K562 (cell line): Measurements from ENCODE around the gene BIRC5. TPM values are rescaled to one million over a fixed set of nuclear protein-coding genes. Genes with fewer than 3 reads are reported as not detected.

ENCODE experiments used
- ARHGAP35 ChIP-seq: fragments of 450-650 bp; IDR thresholded peaks from 2 replicates; pipeline ENCODE4 v1.6.1; 2018; ENCODE audit not compliant: partially characterized antibody
- CREM ChIP-seq: IDR thresholded peaks from 2 replicates; pipeline ENCODE4 v1.6.1; 2014; ENCODE audit warnings: antibody characterized with exemption, low read depth
- CTBP1 ChIP-seq: fragments of 450-650 bp; IDR thresholded peaks from 2 replicates; pipeline ENCODE4 v1.6.1; 2016; ENCODE audit warnings: borderline replicate concordance
- ELF2 ChIP-seq: fragments of 250-450 bp; sonication (Bioruptor Pico); IDR thresholded peaks from 2 replicates; pipeline ENCODE4 v1.5.0; 2021; ENCODE audit warnings: mild to moderate bottlenecking
- ETV5 ChIP-seq: sonication (generic); formaldehyde crosslinking; IDR thresholded peaks from 2 replicates; pipeline ENCODE4 v1.4.0; 2020; ENCODE audit warnings: low read depth, mild to moderate bottlenecking, missing genetic modification reagents
- FOSL1 ChIP-seq: fragments of 200-800 bp; sonication (Bioruptor generic); conservative IDR thresholded peaks from 2 replicates; pipeline ENCODE4 v1.6.1; 2016; ENCODE audit warnings: missing genetic modification characterization, missing compliant biosample characterization
- FOXM1 ChIP-seq, 2 experiments: fragments of 450-650 bp in 1 of 2; sonication (generic) in 1 of 2; formaldehyde crosslinking in 1 of 2; IDR thresholded peaks; 2 replicates each; pipeline versions ENCODE4 v1.6.1 to v1.9.0; 2017 to 2022; ENCODE audit warnings: low read depth in 2 of 2, mild to moderate bottlenecking in 2 of 2, missing genetic modification reagents in 1 of 2, moderate library complexity in 1 of 2
- KAT2B ChIP-seq: IDR thresholded peaks from one replicate; pipeline ENCODE4 v1.6.1; 2012; ENCODE audit warnings: low read depth, mild to moderate bottlenecking, control low read depth, inconsistent platforms, low read length, moderate library complexity
- MXI1 ChIP-seq: IDR thresholded peaks from 2 replicates; pipeline ENCODE4 v1.6.1; 2011; ENCODE audit warnings: low read depth, mild to moderate bottlenecking, improper control_type of control experiment, low read length
- POU5F1 ChIP-seq: fragments of 150-350 bp; IDR thresholded peaks from 2 replicates; pipeline ENCODE4 v1.6.1; 2014; ENCODE audit warnings: borderline replicate concordance, low read length, low read depth, mild to moderate bottlenecking; ENCODE audit not compliant: partially characterized antibody
- PRMT5 ChIP-seq: sonication (generic); formaldehyde crosslinking; IDR thresholded peaks from 2 replicates; pipeline ENCODE4 v1.5.0; 2020; ENCODE audit warnings: missing genetic modification reagents
- RB1 ChIP-seq: fragments of 450-650 bp; IDR thresholded peaks from 2 replicates; pipeline ENCODE4 v1.6.1; 2017; ENCODE audit warnings: low read depth, mild to moderate bottlenecking
- SMARCB1 ChIP-seq: IDR thresholded peaks from 2 replicates; pipeline ENCODE4 v1.6.1; 2011; ENCODE audit warnings: improper control_type of control experiment, low read depth; ENCODE audit not compliant: insufficient read length
- SUPT5H ChIP-seq: fragments of 450-650 bp; IDR thresholded peaks from 2 replicates; pipeline ENCODE4 v1.6.1; 2016
- WHSC1 ChIP-seq: IDR thresholded peaks from one replicate; pipeline ENCODE4 v1.6.1; 2012; ENCODE audit warnings: low read length, control low read depth, inconsistent platforms
- ZNF140 ChIP-seq: fragments of 250-450 bp; sonication (Bioruptor Pico); IDR thresholded peaks from 2 replicates; pipeline ENCODE4 v1.8.0; 2021; ENCODE audit warnings: moderate library complexity, mild to moderate bottlenecking, inconsistent platforms
- ZNF384 ChIP-seq: IDR thresholded peaks from 2 replicates; pipeline ENCODE4 v1.6.1; 2012; ENCODE audit warnings: low read depth, low read length, improper control_type of control experiment
- polyA plus RNA-seq, 8 experiments: library from polyadenylated mRNA; depleted of rRNA in 4 of 8; stranded (reverse) in 5 of 8; unstranded in 3 of 8; fragments of >200 nt; fragmentation: Nextera tagmentation in 2 of 8; fragmentation: Illumina TruSeq in 1 of 8; extraction: Ambion mirVana in 2 of 8; extraction: Trizol in 1 of 8; gene quantifications; 2 replicates each; pipeline versions ENCODE4 v1.2.1 to v1.2.3, GENCODE V29; 2011 to 2014; ENCODE audit warnings: inconsistent platforms in 1 of 8, missing spikeins in 1 of 8
- total RNA-seq, 7 experiments: library from RNA; depleted of rRNA in 6 of 7; stranded (reverse); fragments of >200 nt in 6 of 7; fragmentation: Illumina TruSeq in 2 of 7; extraction: Trizol in 2 of 7; gene quantifications; 2 replicates each; pipeline versions ENCODE4 v1.2.1 to v1.2.3, GENCODE V29; 2011 to 2021; ENCODE audit warnings: low replicate concordance in 1 of 7
- TF ChIP-seq, protein P1 (sequence below): fragments of 450-650 bp; IDR thresholded peaks from 2 replicates; pipeline ENCODE4 v1.6.1; 2018; ENCODE audit not compliant: partially characterized antibody
- TF ChIP-seq, protein P2 (sequence below): fragments of 450-650 bp; formaldehyde crosslinking; conservative IDR thresholded peaks from 2 replicates; pipeline ENCODE4 v1.4.0; 2022; ENCODE audit warnings: mild to moderate bottlenecking, missing genetic modification characterization
- TF ChIP-seq, protein P3 (sequence below): fragments of 250-450 bp; sonication (Bioruptor Pico); IDR thresholded peaks from 2 replicates; pipeline ENCODE4 v1.4.0; 2020; ENCODE audit warnings: mild to moderate bottlenecking, moderate library complexity

BIRC5 gene
- total and polyA plus RNA-seq, 9 of the 15 experiments (the other 6 are each of a cell fraction or from before 2014, with no cell fraction given), result 64.4 to 140 (median 101) TPM

DNA sequence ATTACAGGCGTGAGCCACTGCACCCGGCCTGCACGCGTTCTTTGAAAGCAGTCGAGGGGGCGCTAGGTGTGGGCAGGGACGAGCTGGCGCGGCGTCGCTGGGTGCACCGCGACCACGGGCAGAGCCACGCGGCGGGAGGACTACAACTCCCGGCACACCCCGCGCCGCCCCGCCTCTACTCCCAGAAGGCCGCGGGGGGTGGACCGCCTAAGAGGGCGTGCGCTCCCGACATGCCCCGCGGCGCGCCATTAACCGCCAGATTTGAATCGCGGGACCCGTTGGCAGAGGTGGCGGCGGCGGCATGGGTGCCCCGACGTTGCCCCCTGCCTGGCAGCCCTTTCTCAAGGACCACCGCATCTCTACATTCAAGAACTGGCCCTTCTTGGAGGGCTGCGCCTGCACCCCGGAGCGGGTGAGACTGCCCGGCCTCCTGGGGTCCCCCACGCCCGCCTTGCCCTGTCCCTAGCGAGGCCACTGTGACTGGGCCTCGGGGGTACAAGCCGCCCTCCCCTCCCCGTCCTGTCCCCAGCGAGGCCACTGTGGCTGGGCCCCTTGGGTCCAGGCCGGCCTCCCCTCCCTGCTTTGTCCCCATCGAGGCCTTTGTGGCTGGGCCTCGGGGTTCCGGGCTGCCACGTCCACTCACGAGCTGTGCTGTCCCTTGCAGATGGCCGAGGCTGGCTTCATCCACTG, at the start of gene BIRC5 (continued):
- TF ChIP-seq, protein P1, sequence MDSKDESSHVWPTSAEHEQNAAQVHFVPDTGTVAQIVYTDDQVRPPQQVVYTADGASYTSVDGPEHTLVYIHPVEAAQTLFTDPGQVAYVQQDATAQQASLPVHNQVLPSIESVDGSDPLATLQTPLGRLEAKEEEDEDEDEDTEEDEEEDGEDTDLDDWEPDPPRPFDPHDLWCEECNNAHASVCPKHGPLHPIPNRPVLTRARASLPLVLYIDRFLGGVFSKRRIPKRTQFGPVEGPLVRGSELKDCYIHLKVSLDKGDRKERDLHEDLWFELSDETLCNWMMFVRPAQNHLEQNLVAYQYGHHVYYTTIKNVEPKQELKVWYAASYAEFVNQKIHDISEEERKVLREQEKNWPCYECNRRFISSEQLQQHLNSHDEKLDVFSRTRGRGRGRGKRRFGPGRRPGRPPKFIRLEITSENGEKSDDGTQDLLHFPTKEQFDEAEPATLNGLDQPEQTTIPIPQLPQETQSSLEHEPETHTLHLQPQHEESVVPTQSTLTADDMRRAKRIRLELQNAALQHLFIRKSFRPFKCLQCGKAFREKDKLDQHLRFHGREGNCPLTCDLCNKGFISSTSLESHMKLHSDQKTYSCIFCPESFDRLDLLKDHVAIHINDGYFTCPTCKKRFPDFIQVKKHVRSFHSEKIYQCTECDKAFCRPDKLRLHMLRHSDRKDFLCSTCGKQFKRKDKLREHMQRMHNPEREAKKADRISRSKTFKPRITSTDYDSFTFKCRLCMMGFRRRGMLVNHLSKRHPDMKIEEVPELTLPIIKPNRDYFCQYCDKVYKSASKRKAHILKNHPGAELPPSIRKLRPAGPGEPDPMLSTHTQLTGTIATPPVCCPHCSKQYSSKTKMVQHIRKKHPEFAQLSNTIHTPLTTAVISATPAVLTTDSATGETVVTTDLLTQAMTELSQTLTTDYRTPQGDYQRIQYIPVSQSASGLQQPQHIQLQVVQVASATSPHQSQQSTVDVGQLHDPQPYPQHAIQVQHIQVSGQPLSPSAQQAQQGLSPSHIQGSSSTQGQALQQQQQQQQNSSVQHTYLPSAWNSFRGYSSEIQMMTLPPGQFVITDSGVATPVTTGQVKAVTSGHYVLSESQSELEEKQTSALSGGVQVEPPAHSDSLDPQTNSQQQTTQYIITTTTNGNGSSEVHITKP, result peak; percentile 37
- peak; percentile 86 for TF ChIP-seq SUPT5H
- TF ChIP-seq RB1, result peak; percentile 89
- TF ChIP-seq, protein P2, sequence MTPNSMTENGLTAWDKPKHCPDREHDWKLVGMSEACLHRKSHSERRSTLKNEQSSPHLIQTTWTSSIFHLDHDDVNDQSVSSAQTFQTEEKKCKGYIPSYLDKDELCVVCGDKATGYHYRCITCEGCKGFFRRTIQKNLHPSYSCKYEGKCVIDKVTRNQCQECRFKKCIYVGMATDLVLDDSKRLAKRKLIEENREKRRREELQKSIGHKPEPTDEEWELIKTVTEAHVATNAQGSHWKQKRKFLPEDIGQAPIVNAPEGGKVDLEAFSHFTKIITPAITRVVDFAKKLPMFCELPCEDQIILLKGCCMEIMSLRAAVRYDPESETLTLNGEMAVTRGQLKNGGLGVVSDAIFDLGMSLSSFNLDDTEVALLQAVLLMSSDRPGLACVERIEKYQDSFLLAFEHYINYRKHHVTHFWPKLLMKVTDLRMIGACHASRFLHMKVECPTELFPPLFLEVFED (CRISPR knock-in tag), result no peak
- no peak for TF ChIP-seq WHSC1
- TF ChIP-seq ETV5 (CRISPR knock-in tag), result peak; percentile 48; the same call in 1 of the 2 replicates
- no peak for TF ChIP-seq PRMT5 (CRISPR knock-in tag)
- no peak for TF ChIP-seq SMARCB1
- TF ChIP-seq ARHGAP35, result no peak
- TF ChIP-seq ZNF384, result 0 out of 2 replicates have a peak, but pooled peaks have one; percentile 8
- TF ChIP-seq ELF2 (CRISPR knock-in tag), result peak; percentile 47; the same call in 1 of the 2 replicates
- no peak; the same call in 1 of the 2 replicates for TF ChIP-seq FOSL1 (tag)
- no peak for TF ChIP-seq KAT2B
- peak; percentile 86 for TF ChIP-seq MXI1
- TF ChIP-seq ZNF140 (CRISPR knock-in tag), result no peak
- TF ChIP-seq, protein P3, sequence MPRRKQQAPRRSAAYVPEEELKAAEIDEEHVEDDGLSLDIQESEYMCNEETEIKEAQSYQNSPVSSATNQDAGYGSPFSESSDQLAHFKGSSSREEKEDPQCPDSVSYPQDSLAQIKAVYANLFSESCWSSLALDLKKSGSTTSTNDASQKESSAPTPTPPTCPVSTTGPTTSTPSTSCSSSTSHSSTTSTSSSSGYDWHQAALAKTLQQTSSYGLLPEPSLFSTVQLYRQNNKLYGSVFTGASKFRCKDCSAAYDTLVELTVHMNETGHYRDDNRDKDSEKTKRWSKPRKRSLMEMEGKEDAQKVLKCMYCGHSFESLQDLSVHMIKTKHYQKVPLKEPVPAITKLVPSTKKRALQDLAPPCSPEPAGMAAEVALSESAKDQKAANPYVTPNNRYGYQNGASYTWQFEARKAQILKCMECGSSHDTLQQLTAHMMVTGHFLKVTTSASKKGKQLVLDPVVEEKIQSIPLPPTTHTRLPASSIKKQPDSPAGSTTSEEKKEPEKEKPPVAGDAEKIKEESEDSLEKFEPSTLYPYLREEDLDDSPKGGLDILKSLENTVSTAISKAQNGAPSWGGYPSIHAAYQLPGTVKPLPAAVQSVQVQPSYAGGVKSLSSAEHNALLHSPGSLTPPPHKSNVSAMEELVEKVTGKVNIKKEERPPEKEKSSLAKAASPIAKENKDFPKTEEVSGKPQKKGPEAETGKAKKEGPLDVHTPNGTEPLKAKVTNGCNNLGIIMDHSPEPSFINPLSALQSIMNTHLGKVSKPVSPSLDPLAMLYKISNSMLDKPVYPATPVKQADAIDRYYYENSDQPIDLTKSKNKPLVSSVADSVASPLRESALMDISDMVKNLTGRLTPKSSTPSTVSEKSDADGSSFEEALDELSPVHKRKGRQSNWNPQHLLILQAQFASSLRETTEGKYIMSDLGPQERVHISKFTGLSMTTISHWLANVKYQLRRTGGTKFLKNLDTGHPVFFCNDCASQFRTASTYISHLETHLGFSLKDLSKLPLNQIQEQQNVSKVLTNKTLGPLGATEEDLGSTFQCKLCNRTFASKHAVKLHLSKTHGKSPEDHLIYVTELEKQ (CRISPR knock-in tag), result no peak
- peak; percentile 83 for TF ChIP-seq CREM
- no peak for TF ChIP-seq POU5F1
- TF ChIP-seq FOXM1 (IDR thresholded peaks at IDR 0.05; ENCODE audit: low read depth), result peak; percentile 96
- TF ChIP-seq FOXM1 (CRISPR knock-in tag; IDR thresholded peaks at IDR 0.05; ENCODE audit: low read depth), result peak; percentile 97
- peak; percentile 50; the same call in 1 of the 2 replicates for TF ChIP-seq CTBP1
